HG02981 (cell line): Measurements from ENCODE around the gene SPOCK1.

Experiments used
- ATAC-seq: cut with Tn5 transposase; IDR thresholded peaks from one replicate; pipeline ENCODE4 v1.9.1; 2021; ENCODE audit warnings: mild to moderate bottlenecking, moderate library complexity; ENCODE audit not compliant: unreplicated experiment

The SPOCK1 gene

GRCh38 chr5:137304226-137304874 is 194.8 kb downstream of the SPOCK1 start:
- ATAC-seq = no peak

- no peak for ATAC-seq
These were observed 195.6 kb downstream of the SPOCK1 start for GRCh38 chr5:137303509-137303908.

GRCh38 chr5:137300411-137301240 is 198.5 kb downstream of the SPOCK1 start:
- ATAC-seq = no peak

GRCh38 chr5:137296213-137296781 is 202.8 kb downstream of the SPOCK1 start:
- ATAC-seq = no peak

- ATAC-seq = no peak
These were observed 204.5 kb downstream of the SPOCK1 start for GRCh38 chr5:137294604-137295003.

- no peak for ATAC-seq
These were observed 206.6 kb downstream of the SPOCK1 start for GRCh38 chr5:137292461-137293027.

GRCh38 chr5:137291436-137291835 is 207.7 kb downstream of the SPOCK1 start:
- no peak for ATAC-seq

- no peak for ATAC-seq
These were observed 208.1 kb downstream of the SPOCK1 start for GRCh38 chr5:137291031-137291430.

GRCh38 chr5:137290373-137290772 is 208.8 kb downstream of the SPOCK1 start:
- no peak for ATAC-seq

GRCh38 chr5:137289856-137290255 is 209.3 kb downstream of the SPOCK1 start:
- ATAC-seq = no peak

GRCh38 chr5:137287569-137287968 is 211.6 kb downstream of the SPOCK1 start:
- no peak for ATAC-seq

GRCh38 chr5:137286025-137286610 is 213.0 kb downstream of the SPOCK1 start:
- no peak for ATAC-seq

- ATAC-seq = no peak
These were observed 215.3 kb downstream of the SPOCK1 start for GRCh38 chr5:137283801-137284200.

GRCh38 chr5:137282216-137282615 is 216.9 kb downstream of the SPOCK1 start:
- no peak for ATAC-seq

GRCh38 chr5:137281201-137281600 is 217.9 kb downstream of the SPOCK1 start:
- no peak for ATAC-seq

GRCh38 chr5:137280656-137281055 is 218.5 kb downstream of the SPOCK1 start:
- no peak for ATAC-seq

GRCh38 chr5:137279521-137280231 is 219.4 kb downstream of the SPOCK1 start:
- ATAC-seq = no peak

GRCh38 chr5:137278476-137278875 is 220.7 kb downstream of the SPOCK1 start:
- no peak for ATAC-seq

- no peak for ATAC-seq
These were observed 224.0 kb downstream of the SPOCK1 start for GRCh38 chr5:137275083-137275482.

- no peak for ATAC-seq
These were observed 225.6 kb downstream of the SPOCK1 start for GRCh38 chr5:137273511-137273910.

GRCh38 chr5:137272831-137273230 is 226.3 kb downstream of the SPOCK1 start:
- ATAC-seq = no peak
